ENCODE results near the gene NUMB.

NUMB gene

GRCh38 chr14:73264885-73265720 is 193.2 kb downstream of the NUMB start:
- TF ChIP-seq CTCF (IDR thresholded peaks at IDR 0.05), result no peak
- Histone ChIP-seq H3K27ac (no peak overlapping the region), H3K36me3 (ENCODE audit: control insufficient read depth, insufficient read depth, low read length) (no peaks in the 10 kb centered on the region), H3K27me3 (ENCODE audit: control insufficient read depth, insufficient read depth, low read length) (no peaks in the 10 kb centered on the region), H3K4me2 (ENCODE audit: low read length) (no peak overlapping the region), H3K4me3 (ENCODE audit: low read depth, low read length) (no peak overlapping the region), H3K9ac (no peak overlapping the region), H3K79me2 (no peaks in the 10 kb centered on the region), H3K4me1 (peaks cover 4% of the 10 kb centered on the region), H3K9me3 (ENCODE audit: control insufficient read depth, low read length) (no peaks in the 10 kb centered on the region), H2AFZ (no peak overlapping the region)

DNA sequence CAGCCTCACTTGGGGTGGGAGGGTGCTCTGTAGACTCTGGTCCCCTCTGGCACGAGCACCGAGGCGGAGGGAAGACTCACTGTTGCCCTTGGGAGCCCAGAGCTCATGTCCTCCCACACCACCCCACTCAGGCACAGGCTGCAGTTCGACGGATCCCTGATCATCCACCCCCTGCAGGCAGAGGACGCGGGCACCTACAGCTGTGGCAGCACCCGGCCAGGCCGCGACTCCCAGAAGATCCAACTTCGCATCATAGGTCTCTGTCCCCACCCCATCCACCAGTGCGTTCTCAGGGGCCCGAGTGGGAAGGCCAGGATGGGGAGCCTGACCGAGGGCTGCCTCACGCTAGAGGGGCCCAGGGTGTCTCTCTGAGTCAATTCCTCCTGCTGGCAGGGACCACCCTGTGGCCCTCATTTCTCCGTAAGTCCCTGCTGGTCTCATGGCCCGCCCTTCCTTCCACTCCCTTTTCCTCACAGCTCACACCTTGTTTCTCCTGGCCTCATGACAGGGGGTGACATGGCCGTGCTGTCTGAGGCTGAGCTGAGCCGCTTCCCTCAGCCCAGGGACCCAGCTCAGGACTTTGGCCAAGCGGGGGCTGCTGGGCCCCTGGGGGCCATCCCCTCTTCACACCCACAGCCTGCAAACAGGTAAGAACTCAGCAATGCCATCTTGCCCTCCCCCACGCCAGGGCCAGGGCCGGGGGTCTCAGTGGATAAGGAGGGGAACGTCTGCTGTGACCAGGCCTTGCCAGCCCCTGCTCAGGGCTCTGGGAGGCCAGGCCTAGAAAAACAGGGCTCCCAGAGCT is 194.1 kb downstream of the NUMB start:
- H3K4me3 ChIP-seq (ENCODE audit: low read depth, low read length), result no peak overlapping the region

DNA sequence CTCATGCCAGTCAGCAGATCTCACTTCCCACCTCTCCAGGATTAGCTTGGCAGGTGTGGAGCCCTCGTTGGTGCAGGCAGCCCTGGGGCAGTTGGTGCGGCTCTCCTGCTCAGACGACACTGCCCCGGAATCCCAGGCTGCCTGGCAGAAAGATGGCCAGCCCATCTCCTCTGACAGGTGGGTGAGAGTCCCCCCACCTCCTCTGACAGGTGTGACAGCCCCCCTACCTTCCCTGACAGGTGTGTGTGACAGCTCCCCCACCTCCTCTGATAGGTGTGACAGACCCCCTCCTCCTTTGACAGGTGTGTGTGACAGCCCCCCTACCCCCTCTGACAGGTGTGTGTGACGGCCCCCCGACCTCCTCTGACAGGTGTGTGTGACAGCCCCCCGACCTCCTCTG is 194.7 kb downstream of the NUMB start:
- no peak overlapping the region for H3K4me2 ChIP-seq (ENCODE audit: low read length)
- no peaks in the 10 kb centered on the region for H3K79me2 ChIP-seq
- H3K36me3 ChIP-seq (ENCODE audit: control insufficient read depth, insufficient read depth, low read length), result no peaks in the 10 kb centered on the region
- no peak for TF ChIP-seq CTCF (IDR thresholded peaks at IDR 0.05)
- H3K9ac ChIP-seq, result no peak overlapping the region
- H3K4me1 ChIP-seq, result no peaks in the 10 kb centered on the region
- H3K27me3 ChIP-seq (ENCODE audit: control insufficient read depth, insufficient read depth, low read length), result no peaks in the 10 kb centered on the region
- H3K27ac ChIP-seq, result no peak overlapping the region
- no peak overlapping the region for H3K4me3 ChIP-seq (ENCODE audit: low read depth, low read length)
- no peaks in the 10 kb centered on the region for H3K9me3 ChIP-seq (ENCODE audit: control insufficient read depth, low read length)
- no peak overlapping the region for H2AFZ ChIP-seq

More for the DNA sequence above, 194.1 kb downstream of the NUMB start:
- no peaks in the 10 kb centered on the region for H3K27me3 ChIP-seq (ENCODE audit: control insufficient read depth, insufficient read depth, low read length)
- no peak for TF ChIP-seq CTCF (IDR thresholded peaks at IDR 0.05)
- no peak overlapping the region for H3K4me2 ChIP-seq (ENCODE audit: low read length)
- H3K27ac ChIP-seq, result no peak overlapping the region
- peaks cover under 1% of the 10 kb centered on the region for H3K4me1 ChIP-seq
- H2AFZ ChIP-seq, result no peak overlapping the region
- no peaks in the 10 kb centered on the region for H3K36me3 ChIP-seq (ENCODE audit: control insufficient read depth, insufficient read depth, low read length)
- no peaks in the 10 kb centered on the region for H3K79me2 ChIP-seq
- H3K9me3 ChIP-seq (ENCODE audit: control insufficient read depth, low read length), result no peaks in the 10 kb centered on the region
- H3K9ac ChIP-seq, result no peak overlapping the region

- Histone ChIP-seq H3K27me3 (ENCODE audit: control insufficient read depth, insufficient read depth, low read length) (no peaks in the 10 kb centered on the region), H3K4me2 (ENCODE audit: low read length) (no peak overlapping the region), H3K4me1 (no peaks in the 10 kb centered on the region), H3K36me3 (ENCODE audit: control insufficient read depth, insufficient read depth, low read length) (no peaks in the 10 kb centered on the region), H3K27ac (no peak overlapping the region), H3K4me3 (ENCODE audit: low read depth, low read length) (no peak overlapping the region), H2AFZ (no peak overlapping the region), H3K9ac (no peak overlapping the region), H3K9me3 (ENCODE audit: control insufficient read depth, low read length) (no peaks in the 10 kb centered on the region), H3K79me2 (no peaks in the 10 kb centered on the region)
- no peak for TF ChIP-seq CTCF (IDR thresholded peaks at IDR 0.05)
These were observed 195.7 kb downstream of the NUMB start for GRCh38 chr14:73262427-73263183.

All from parathyroid adenoma (tissue), 2 donors.